HS-27A (cell line): ENCODE data around the gene UBE3C.
"Not testable (repeated sequence)": the region's sequence is repeated elsewhere in the genome, so short reads cannot be mapped to it uniquely, and the experiment has no call there.

Source experiments
- DNase-seq: peaks from one replicate; pipeline ENCODE4 v3.0.0-alpha.2; 2012; ENCODE audit warnings: low read depth, missing footprints

Gene UBE3C

GRCh38 chr7:157271991-157272324 is 133.2 kb downstream of the UBE3C start:
- no peak for DNase-seq

- no peak for DNase-seq
Measured at GRCh38 chr7:157272351-157273207, 133.9 kb downstream of the UBE3C start.

DNA sequence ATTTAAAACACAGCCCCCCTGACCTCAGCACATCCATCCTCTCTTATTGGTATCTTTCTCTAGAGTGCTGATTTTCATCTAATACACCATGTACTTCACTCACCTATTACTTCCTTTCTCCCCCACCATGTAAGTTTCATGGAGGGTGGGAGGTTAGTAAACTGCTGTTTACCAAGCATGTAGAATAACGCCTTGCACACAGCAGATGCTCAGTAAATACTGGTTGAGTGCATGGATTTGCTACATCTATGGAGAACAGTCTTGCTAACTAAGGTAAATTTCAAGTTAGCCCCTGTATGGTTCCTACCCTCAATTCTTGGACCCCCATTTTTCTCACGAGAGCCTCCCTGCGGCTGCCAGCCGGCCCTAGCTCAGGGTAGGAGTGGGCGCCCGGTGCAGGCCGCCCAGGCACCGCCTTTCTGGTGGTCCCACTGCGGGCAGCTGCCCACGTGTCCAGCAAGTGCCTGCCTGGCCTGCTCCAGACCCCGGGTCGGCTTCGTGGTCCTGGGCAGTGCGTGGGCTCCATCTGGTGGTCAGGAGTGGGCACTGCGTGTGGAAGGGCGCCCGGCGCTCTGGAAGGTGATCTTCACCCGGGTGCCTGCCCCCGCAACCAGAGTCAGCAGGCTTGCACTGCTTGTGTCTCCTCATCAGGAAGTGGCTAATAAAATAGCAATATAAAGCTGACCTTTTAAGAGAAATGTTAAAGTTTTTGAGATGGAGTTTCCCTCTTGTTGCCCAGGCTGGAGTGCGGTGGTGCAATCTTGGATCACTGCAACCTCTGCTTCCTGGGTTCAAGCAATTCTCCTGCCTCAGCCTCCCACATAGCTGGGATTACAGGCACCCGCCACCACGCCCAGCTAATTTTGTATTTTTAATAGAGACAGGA is 134.7 kb downstream of the UBE3C start:
- DNase-seq, result no peak

- not testable (repeated sequence) for DNase-seq
Measured at GRCh38 chr7:157274094-157274634, 135.4 kb downstream of the UBE3C start.

- DNase-seq, result no peak
Measured at GRCh38 chr7:157274991-157275427, 136.3 kb downstream of the UBE3C start.

DNA sequence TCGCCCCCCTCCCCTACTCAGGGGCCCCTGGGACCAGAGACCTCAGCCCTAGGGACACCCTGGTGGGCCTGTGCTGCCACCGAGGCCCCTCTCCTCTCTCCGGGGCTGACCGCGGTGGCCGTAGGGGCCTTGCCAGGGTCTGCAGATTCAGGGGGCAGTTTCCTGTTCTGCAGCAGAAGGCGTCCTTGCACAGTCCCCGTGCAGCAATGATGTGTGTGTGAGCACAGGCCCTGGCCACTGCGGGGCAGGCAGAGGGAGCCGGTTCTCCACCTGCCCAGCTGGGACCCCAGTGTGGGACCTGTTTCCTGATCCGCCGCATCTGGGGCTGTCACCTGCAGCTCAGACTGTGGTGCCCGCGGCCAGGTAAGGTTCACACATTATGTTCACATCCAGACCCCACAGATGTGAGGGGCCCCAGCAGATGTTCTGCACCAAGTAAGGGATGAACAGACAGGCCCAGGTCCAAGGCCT is 137.4 kb downstream of the UBE3C start:
- no peak for DNase-seq

- DNase-seq, result no peak
Measured at GRCh38 chr7:157276731-157277562, 138.2 kb downstream of the UBE3C start.

GRCh38 chr7:157277568-157277967 is 138.8 kb downstream of the UBE3C start:
- DNase-seq, result not testable (repeated sequence)

GRCh38 chr7:157278167-157278790 is 139.6 kb downstream of the UBE3C start:
- no peak for DNase-seq

DNA sequence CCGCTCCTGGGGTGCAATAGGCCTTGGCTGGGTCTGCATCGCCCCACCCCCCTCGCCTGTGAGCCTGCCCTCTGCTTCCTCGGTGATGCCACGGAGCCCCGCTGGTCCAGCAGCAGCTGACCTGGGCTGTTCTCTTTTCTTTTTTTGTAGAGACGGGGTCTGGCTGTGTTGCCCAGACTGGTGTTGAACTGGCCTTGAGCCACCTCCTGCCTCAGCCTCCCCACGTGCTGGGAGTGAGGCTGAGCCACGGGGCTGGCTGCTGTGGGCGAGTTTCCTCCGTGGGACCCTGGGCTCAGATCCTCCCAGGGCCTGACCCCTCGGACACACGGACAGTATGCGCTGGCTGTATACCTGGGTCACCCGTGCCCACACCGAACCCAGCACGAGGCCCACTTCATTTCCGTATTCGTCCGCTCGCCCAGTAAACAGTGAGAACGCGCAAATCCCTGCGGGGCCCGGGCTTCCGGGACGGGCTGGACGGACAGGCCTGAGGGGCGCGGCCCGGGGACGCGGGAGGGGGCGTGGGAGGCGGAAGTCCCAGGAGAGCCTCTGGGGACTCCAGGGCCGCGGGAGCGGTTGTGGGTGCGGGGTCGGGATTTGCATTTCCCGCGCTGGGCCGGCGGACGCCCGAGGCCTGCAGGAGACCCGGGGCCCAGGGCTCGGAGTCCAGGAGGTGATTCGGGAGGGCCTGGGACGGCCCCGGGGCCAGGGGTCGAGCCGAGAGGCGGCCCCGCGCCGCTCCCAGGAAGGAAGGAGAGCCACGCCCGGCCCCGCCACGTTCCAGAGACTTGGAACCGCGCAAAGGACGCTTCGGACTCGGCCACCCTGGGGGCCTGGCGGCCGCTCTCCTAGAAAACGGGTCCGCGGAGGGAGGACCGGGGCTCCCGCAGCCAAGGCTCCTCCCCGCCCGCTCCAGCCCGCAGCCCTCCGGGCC is 140.3 kb downstream of the UBE3C start:
- no peak for DNase-seq

DNA sequence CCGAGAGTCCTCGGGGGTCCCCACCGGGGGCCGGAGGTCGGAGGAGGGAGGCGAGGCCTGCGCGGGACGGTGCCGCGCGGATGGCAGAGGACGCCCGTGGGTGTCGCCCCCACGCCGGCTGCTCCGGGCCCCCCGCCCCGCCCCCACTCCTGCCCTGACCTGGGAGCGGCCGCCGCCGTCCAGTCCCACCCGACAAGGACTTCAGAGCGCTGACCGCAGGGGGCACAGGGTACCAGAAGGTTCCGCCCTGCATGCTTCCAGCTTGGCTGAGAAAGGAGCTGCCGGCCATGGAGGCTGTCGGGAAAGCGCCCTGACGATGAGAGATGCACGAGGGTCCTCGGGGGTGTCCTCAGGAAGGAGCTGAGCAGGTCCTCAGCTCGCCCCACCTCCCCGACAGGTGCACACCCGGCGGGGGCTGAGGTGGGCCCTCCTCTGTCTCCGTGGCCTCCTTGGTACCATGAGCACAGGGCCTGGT is 141.1 kb downstream of the UBE3C start:
- no peak for DNase-seq

GRCh38 chr7:157280216-157280841 is 141.6 kb downstream of the UBE3C start:
- no peak for DNase-seq

DNA sequence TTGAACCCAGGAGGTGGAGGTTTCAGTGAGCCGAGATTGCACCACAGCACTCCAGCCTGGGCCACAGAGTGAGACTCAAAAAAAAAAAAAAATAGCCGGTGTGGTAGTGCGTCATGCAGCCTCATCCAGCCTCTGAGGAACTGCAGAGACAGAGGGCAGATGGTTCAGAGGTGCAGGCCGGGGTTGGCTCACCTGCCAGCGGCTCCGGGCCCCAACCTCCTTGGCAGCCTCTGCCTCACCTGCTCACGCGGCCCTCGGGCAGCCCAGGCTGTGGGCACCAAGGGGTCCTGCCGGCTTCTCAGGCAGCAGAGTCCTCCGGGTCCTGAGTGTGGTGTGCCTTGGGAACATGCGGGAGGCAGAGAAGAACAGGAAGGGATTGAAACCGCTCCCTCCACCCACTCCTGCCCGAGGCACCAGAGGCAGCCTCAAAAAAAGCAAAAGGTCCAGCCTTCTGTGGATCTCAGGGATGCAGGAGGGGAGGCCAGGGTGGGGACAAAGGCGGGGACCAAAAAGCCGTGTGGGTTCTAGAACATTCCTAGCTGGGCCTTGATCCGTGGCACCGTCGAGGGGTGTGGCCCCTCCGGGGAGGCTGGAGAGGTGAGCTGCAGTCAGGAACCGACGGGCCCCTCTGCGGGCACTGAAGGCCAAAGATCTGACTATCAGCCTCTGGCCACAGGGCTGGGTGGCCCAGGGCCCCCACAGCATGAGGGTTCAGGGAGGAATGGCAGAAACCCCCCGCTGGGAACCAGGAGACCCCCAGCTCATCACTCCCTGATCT is 142.7 kb downstream of the UBE3C start:
- no peak for DNase-seq

GRCh38 chr7:157282141-157282801 is 143.5 kb downstream of the UBE3C start:
- DNase-seq, result no peak

- DNase-seq, result no peak
Measured at GRCh38 chr7:157284229-157285014, 145.7 kb downstream of the UBE3C start.

DNA sequence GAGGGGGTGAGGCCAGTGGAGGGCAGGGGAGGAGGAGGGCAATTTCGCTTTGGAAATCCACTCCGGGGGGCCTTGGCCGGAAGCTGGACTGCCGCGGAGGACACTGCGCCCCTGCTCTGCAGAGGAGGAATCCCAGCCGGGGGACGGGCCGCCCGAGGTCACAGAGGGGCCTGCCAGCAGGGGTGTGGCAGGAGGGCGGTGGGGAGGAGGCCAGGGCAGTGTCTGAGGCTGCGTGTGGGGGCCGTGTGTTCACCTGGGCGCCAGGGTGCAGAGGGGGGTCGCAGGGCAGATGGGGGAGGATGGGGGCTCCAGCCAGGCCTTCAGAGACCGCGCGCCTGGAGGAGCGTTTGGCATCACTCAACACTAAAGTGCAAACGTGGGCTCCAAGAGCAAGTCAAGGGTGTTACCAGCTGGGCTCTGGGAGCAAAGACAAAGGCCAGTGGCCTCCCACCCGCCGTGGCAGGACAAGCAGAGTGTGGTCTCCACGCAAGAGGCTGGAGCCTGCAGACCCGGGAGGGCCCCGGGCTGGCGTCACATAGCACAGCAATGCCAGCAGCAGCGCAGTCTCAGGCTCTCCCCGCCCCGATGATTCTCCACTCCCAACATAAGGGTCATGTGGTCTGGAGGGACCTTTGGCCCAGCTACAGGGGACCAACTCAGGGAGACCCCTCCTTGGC is 152.8 kb downstream of the UBE3C start:
- no peak for DNase-seq

GRCh38 chr7:157292258-157292657 is 153.5 kb downstream of the UBE3C start:
- no peak for DNase-seq
